BJ (cell line): ENCODE data around the gene NCAN. TPM values are rescaled to one million over a fixed set of nuclear protein-coding genes. Genes with fewer than 3 reads are reported as not detected.

Source experiments
- CTCF ChIA-PET: fragments of 350-600 bp; formaldehyde crosslinking; extraction: SDS; loops from one replicate; lab custom pipeline; 2021; ENCODE audit warnings: antibody characterized with exemption, inconsistent platforms; lab: Yijun Ruan, JAX
- POLR2A ChIA-PET: fragments of 300-600 bp; sonication (Branson Sonifier 250); formaldehyde crosslinking; extraction: SDS; loops from one replicate; lab custom pipeline; 2021; ENCODE audit warnings: antibody characterized with exemption; lab: Charles Lee
- DNase-seq: peaks from one replicate; pipeline ENCODE4 v3.0.0-alpha.2; 2011; ENCODE audit warnings: low read depth
- H3K27me3 ChIP-seq: 2 replicates; pipeline ENCODE4 v1.6.0; 2011; ENCODE audit warnings: low read length; ENCODE audit not compliant: control insufficient read depth, insufficient read depth
- H3K36me3 ChIP-seq: 2 replicates; pipeline ENCODE4 v1.5.1; 2011; ENCODE audit warnings: low read length; ENCODE audit not compliant: control insufficient read depth, insufficient read depth
- H3K4me3 ChIP-seq: 2 replicates; pipeline ENCODE4 v1.5.1; 2011; ENCODE audit warnings: low read depth, mild to moderate bottlenecking, control low read depth, low read length
- CTCF ChIP-seq: IDR thresholded peaks from 2 replicates; pipeline ENCODE4 v1.5.1; 2011; ENCODE audit warnings: low read depth, mild to moderate bottlenecking, control low read depth, inconsistent platforms, low read length, moderate library complexity; ENCODE audit not compliant: insufficient read depth
- polyA plus RNA-seq: library from polyadenylated mRNA; depleted of rRNA; stranded (reverse); fragments of >200 nt; gene quantifications from 2 replicates; pipeline ENCODE4 v1.2.3, GENCODE V29; 2011

NCAN gene
- polyA plus RNA-seq, 1 experiment: not detected

- peaks cover 8% of the 10 kb centered on the region for H3K27me3 ChIP-seq
- no peak for DNase-seq
- H3K36me3 ChIP-seq: no peaks in the 10 kb centered on the region
- peak overlapping the region; percentile 23 for H3K4me3 ChIP-seq
- ChIA-PET CTCF (interaction anchor here (0.9 to 2.6 kb wide), 3 partner anchors 9 to 16 kb away, joined by 3 to 14 read pairs (median 12); no protein-coding TSS in a partner anchor), POLR2A (no interaction called here)
- peak; percentile 75 for TF ChIP-seq CTCF
These were observed 13.2 kb downstream of the NCAN start for GRCh38 chr19:19224852-19225494.

GRCh38 chr19:19226204-19226603 is 14.4 kb downstream of the NCAN start:
- POLR2A ChIA-PET: no interaction called here
- no peak for DNase-seq
- H3K36me3 ChIP-seq: no peaks in the 10 kb centered on the region
- CTCF ChIA-PET: interaction anchor here (1.9 to 2.6 kb wide), 2 partner anchors 8 to 11 kb away, joined by 12 to 14 read pairs; no protein-coding TSS in a partner anchor
- TF ChIP-seq CTCF: no peak
- no peak overlapping the region for H3K4me3 ChIP-seq
- peaks cover 8% of the 10 kb centered on the region for H3K27me3 ChIP-seq

GRCh38 chr19:19226663-19227062 is 14.9 kb downstream of the NCAN start:
- ChIA-PET POLR2A (no interaction called here), CTCF (no interaction called here)
- DNase-seq: no peak

GRCh38 chr19:19227217-19227616 is 15.5 kb downstream of the NCAN start:
- H3K36me3 ChIP-seq: no peaks in the 10 kb centered on the region
- no peak overlapping the region for H3K4me3 ChIP-seq
- TF ChIP-seq CTCF: no peak
- H3K27me3 ChIP-seq: peaks cover 8% of the 10 kb centered on the region
- CTCF ChIA-PET: no interaction called here
- POLR2A ChIA-PET: no interaction called here
- DNase-seq: no peak

More at GRCh38 chr19:19226663-19227062, 14.9 kb downstream of the NCAN start:
- Histone ChIP-seq H3K4me3 (no peak overlapping the region), H3K36me3 (no peaks in the 10 kb centered on the region), H3K27me3 (peaks cover 8% of the 10 kb centered on the region)
- TF ChIP-seq CTCF: no peak

GRCh38 chr19:19229701-19230100 is 17.9 kb downstream of the NCAN start:
- DNase-seq: no peak
- CTCF ChIA-PET: interaction anchor here (0.7 to 0.9 kb wide), 2 partner anchors 10 to 12 kb away, joined by 3 to 4 read pairs; no protein-coding TSS in a partner anchor
- no peaks in the 10 kb centered on the region for H3K36me3 ChIP-seq
- peaks cover 3% of the 10 kb centered on the region for H3K27me3 ChIP-seq
- TF ChIP-seq CTCF: no peak
- H3K4me3 ChIP-seq: no peak overlapping the region
- POLR2A ChIA-PET: interaction anchor here (1.0 kb wide), 1 partner anchor 27 kb away, joined by 3 read pairs; the partner anchor contains the start of gene NR2C2AP
